ENCODE data around the gene PARVB.

- TF ChIP-seq, protein P1, sequence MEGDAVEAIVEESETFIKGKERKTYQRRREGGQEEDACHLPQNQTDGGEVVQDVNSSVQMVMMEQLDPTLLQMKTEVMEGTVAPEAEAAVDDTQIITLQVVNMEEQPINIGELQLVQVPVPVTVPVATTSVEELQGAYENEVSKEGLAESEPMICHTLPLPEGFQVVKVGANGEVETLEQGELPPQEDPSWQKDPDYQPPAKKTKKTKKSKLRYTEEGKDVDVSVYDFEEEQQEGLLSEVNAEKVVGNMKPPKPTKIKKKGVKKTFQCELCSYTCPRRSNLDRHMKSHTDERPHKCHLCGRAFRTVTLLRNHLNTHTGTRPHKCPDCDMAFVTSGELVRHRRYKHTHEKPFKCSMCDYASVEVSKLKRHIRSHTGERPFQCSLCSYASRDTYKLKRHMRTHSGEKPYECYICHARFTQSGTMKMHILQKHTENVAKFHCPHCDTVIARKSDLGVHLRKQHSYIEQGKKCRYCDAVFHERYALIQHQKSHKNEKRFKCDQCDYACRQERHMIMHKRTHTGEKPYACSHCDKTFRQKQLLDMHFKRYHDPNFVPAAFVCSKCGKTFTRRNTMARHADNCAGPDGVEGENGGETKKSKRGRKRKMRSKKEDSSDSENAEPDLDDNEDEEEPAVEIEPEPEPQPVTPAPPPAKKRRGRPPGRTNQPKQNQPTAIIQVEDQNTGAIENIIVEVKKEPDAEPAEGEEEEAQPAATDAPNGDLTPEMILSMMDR (IDR thresholded peaks at IDR 0.05), result no peak
- TF ChIP-seq POLR2A (IDR thresholded peaks at IDR 0.05), result no peak
Observed at GRCh38 chr22:44221710-44222475, 197.8 kb downstream of the PARVB start.
